Measurements from ENCODE around the gene AMZ1.

DNA sequence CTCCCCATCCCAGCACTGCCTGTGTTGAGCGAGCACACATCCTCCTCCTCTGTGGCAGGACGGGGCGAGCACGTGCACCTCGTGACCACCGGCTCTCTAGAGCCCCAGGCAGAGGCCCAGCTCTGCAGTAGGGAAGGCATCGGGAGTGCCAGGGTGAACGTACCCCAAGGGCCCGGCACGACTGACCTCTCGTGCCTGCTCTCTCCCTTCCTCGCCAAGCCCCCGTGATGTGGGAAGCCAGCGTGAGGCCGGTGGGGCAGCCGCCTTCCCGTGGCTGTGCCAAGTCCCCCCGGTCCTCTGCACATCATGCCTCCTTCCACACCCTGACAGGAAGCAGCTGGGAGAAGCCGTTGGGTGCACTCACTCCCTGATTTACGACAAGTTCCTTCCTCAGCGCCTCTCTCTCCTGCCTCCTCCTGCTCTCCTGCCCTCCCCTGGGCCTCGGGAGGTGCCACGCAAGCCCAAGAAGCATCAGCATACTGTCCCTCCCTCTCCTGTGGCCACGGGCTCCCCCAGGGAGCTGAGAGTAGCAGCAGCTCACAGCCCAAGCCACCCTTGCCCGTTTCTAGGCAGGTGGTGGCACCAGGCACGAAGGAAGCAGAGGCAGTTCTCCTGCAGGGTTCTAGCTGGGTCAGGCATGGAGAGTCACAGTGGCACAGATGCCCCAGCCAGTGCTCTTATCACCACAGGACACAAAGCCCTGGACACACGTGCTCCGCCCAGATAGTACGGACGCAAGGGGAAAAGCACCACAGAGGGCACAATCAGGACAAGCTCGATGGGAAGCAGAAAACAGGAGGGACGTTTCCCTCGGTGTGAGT lies 47.0 kb downstream of the AMZ1 start:
- TF ChIP-seq, protein P1, sequence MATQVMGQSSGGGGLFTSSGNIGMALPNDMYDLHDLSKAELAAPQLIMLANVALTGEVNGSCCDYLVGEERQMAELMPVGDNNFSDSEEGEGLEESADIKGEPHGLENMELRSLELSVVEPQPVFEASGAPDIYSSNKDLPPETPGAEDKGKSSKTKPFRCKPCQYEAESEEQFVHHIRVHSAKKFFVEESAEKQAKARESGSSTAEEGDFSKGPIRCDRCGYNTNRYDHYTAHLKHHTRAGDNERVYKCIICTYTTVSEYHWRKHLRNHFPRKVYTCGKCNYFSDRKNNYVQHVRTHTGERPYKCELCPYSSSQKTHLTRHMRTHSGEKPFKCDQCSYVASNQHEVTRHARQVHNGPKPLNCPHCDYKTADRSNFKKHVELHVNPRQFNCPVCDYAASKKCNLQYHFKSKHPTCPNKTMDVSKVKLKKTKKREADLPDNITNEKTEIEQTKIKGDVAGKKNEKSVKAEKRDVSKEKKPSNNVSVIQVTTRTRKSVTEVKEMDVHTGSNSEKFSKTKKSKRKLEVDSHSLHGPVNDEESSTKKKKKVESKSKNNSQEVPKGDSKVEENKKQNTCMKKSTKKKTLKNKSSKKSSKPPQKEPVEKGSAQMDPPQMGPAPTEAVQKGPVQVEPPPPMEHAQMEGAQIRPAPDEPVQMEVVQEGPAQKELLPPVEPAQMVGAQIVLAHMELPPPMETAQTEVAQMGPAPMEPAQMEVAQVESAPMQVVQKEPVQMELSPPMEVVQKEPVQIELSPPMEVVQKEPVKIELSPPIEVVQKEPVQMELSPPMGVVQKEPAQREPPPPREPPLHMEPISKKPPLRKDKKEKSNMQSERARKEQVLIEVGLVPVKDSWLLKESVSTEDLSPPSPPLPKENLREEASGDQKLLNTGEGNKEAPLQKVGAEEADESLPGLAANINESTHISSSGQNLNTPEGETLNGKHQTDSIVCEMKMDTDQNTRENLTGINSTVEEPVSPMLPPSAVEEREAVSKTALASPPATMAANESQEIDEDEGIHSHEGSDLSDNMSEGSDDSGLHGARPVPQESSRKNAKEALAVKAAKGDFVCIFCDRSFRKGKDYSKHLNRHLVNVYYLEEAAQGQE (IDR thresholded peaks at IDR 0.05; ENCODE audit: insufficient read depth in 1 of 2, low read depth in 2 of 2, low read length in 2 of 2) = no peak
- TF ChIP-seq POLR2AphosphoS5 (IDR thresholded peaks at IDR 0.05; ENCODE audit: low read depth, low read length) = no peak
